ENCODE measurements around the gene OSBPL10. TPM values are rescaled to one million over a fixed set of nuclear protein-coding genes. Genes with fewer than 3 reads are reported as not detected.

OSBPL10 gene
- total and polyA plus RNA-seq, 2 of the 8 experiments (the other 6 are each of a cell fraction or from before 2014, with no cell fraction given), result 26.2 to 86.7 TPM

GRCh38 chr3:31947671-31948091, 33.4 kb downstream of the OSBPL10 start:
- Histone ChIP-seq H2BK20ac (ENCODE audit: low read length) (no peak overlapping the region), H3K18ac (ENCODE audit: extremely low read depth, low read length) (no peak overlapping the region; the same call in 1 of the 2 replicates), H4K5ac (ENCODE audit: insufficient read length, low read depth, low read length) (no peak overlapping the region), H3K79me1 (ENCODE audit: low read depth, low read length) (peaks cover 11% of the 10 kb centered on the region), H3K27ac (ENCODE audit: low read depth, low read length) (no peak overlapping the region), H3K14ac (ENCODE audit: insufficient read length) (no peak overlapping the region), H2BK120ac (replicated peaks; ENCODE audit: low read depth, low read length) (no peak overlapping the region), H2BK15ac (ENCODE audit: low read length) (no peak overlapping the region), H2AK5ac (ENCODE audit: low read depth, low read length) (no peak overlapping the region), H4K20me1 (replicated peaks in 1 of 2; ENCODE audit: control insufficient read depth in 1 of 2, insufficient read depth in 2 of 2, low read length in 2 of 2) (peaks cover 0 to 4% of the 10 kb centered on the region in 2 experiments), H2BK12ac (ENCODE audit: low read depth, low read length) (peak overlapping the region; percentile 77; the same call in 1 of the 2 replicates), H2AFZ (ENCODE audit: low read length) (no peak overlapping the region), H3K4me2 (ENCODE audit: insufficient read depth in 1 of 2, low read depth in 2 of 2, low read length in 2 of 2) (no peak overlapping the region; a peak in 1 of 4 replicates), H3K4me1 (replicated peaks in 1 of 4; ENCODE audit: control insufficient read depth in 3 of 4, insufficient read depth in 4 of 4, low read length in 3 of 4) (peaks cover 2 to 23% (median 15%) of the 10 kb centered on the region in 4 experiments), H3K36me3 (ENCODE audit: control insufficient read depth in 2 of 4, insufficient read depth in 4 of 4, low read length in 3 of 4) (peaks cover 0 to 5% (median 2%) of the 10 kb centered on the region in 4 experiments; a peak in 1 of 8 replicates), H2BK5ac (ENCODE audit: low read depth, low read length) (no peak overlapping the region), H4K91ac (replicated peaks; ENCODE audit: insufficient read length, low read length) (no peak overlapping the region), H3K79me2 (ENCODE audit: control insufficient read depth in 1 of 2, insufficient read depth in 2 of 2, low read length in 2 of 2) (peaks cover 24 to 88% of the 10 kb centered on the region in 2 experiments), H3K56ac (replicated peaks; ENCODE audit: insufficient read length, low read depth, low read length) (no peak overlapping the region), H3K23ac (ENCODE audit: insufficient read length) (no peak overlapping the region), H3K4ac (replicated peaks; ENCODE audit: insufficient read length, low read depth, low read length) (no peak overlapping the region), H3K23me2 (ENCODE audit: low read depth, low read length) (no peaks in the 10 kb centered on the region), H3K9me3 (ENCODE audit: insufficient read depth in 2 of 2, low read depth in 1 of 2, low read length in 1 of 2) (peaks cover 3 to 9% of the 10 kb centered on the region in 2 experiments; a peak in 1 of 4 replicates), H3K27me3 (replicated peaks in 1 of 4; ENCODE audit: control insufficient read depth in 3 of 4, extremely low read depth in 1 of 4, insufficient read depth in 3 of 4, low read length in 3 of 4) (no peaks in the 10 kb centered on the region), H4K8ac (ENCODE audit: extremely low read depth, insufficient read depth, low read length) (no peak overlapping the region), H3K4me3 (ENCODE audit: extremely low read depth in 1 of 4, insufficient read depth in 2 of 4, low read depth in 3 of 4, low read length in 4 of 4) (no peak overlapping the region), H3K9ac (replicated peaks in 1 of 4; ENCODE audit: extremely low read depth in 1 of 4, low read depth in 3 of 4, low read length in 3 of 4) (no peak overlapping the region)
- FAIRE-seq (no peak), DNase-seq (ENCODE audit: low read depth in 1 of 2, low spot score in 2 of 2) (no peak)
- POLR2A ChIA-PET (ENCODE audit: partially characterized antibody), result interaction anchor here (1.1 to 1.5 kb wide), 2 partner anchors 10 to 14 kb away, joined by 3 to 4 read pairs; no protein-coding TSS in a partner anchor
- TF ChIP-seq SIN3A (conservative IDR thresholded peaks at IDR 0.05 in 1 of 2, IDR thresholded peaks at IDR 0.05 in 1 of 2; ENCODE audit: low read depth in 1 of 2, low read length in 2 of 2), result no peak
- TF ChIP-seq JUND (IDR thresholded peaks at IDR 0.05; ENCODE audit: low read length), result no peak
- TF ChIP-seq GABPA (IDR thresholded peaks at IDR 0.05; ENCODE audit: borderline replicate concordance, insufficient read depth, low read length), result no peak
- TF ChIP-seq EGR1 (IDR thresholded peaks at IDR 0.05; ENCODE audit: borderline replicate concordance, low read depth, low read length), result no peak
- TF ChIP-seq EP300 (IDR thresholded peaks at IDR 0.05; ENCODE audit: borderline replicate concordance in 1 of 2, low read depth in 2 of 2, low read length in 2 of 2), result no peak
- whole genome bisulfite sequencing, 2 experiments (ENCODE audit: extremely low coverage in 1 of 2, insufficient coverage in 1 of 2, insufficient read length in 1 of 2, insufficient replicate concordance in 2 of 2, low coverage in 1 of 2, low lambda C conversion rate in 2 of 2, missing lambda C conversion rate in 1 of 2), result 82% methylated on average over 6 of the region's 6 CpGs; no CpG with 5 or more reads in 1 of the 2 experiments
- CTCF ChIA-PET (ENCODE audit: partially characterized antibody), result interaction anchor here (0.5 to 0.9 kb wide), 3 partner anchors 51 to 758 kb away, joined by 3 to 6 read pairs (median 3); no protein-coding TSS in a partner anchor
